Colonic mucosa (tissue), 4 donors: ENCODE measurements around the gene COX8A. TPM values are rescaled to one million over a fixed set of nuclear protein-coding genes. Genes with fewer than 3 reads are reported as not detected.

Source experiments
- DNase-seq: peaks from one replicate; pipeline ENCODE4 v3.0.0-alpha.2; 2020
- H3K27ac ChIP-seq: fragments of 200-600 bp; one replicate; pipeline ENCODE4 v1.8.0; 2021
- H3K27me3 ChIP-seq: fragments of 200-600 bp; one replicate; pipeline ENCODE4 v1.8.0; 2021
- H3K36me3 ChIP-seq: fragments of 200-600 bp; one replicate; pipeline ENCODE4 v1.8.0; 2021
- H3K4me1 ChIP-seq: fragments of 200-600 bp; one replicate; pipeline ENCODE4 v1.8.0; 2021; ENCODE audit warnings: mild to moderate bottlenecking
- H3K4me3 ChIP-seq: fragments of 200-600 bp; one replicate; pipeline ENCODE4 v1.8.0; 2021
- H3K9ac ChIP-seq, 2 donors: one replicate each; pipeline ENCODE4 v1.7.0; 2013; ENCODE audit warnings: control low read depth in 2 of 2, low read depth in 2 of 2, low read length in 2 of 2
- H3K9me3 ChIP-seq: fragments of 200-600 bp; one replicate; pipeline ENCODE4 v1.8.0; 2021
- intact Hi-C: fragments of 100-400 bp; cut with DNase I; formaldehyde crosslinking; loops from one replicate; pipeline ENCODE4 v1.14.1; 2022
- total RNA-seq, 2 donors: library from RNA; stranded (reverse); fragmentation: NEBNext Ultra II Directional in 1 of 2; extraction: Animal tissue kit (Norgen Biotek cat#: 25700) in 1 of 2; gene quantifications; one replicate each; pipeline ENCODE4 v1.2.1, GENCODE V29; 2021
- TF ChIP-seq, protein P1 (sequence below): fragments of 200-600 bp; IDR thresholded peaks from one replicate; pipeline ENCODE4 v1.8.0; 2022; ENCODE audit warnings: antibody characterized with exemption, mild to moderate bottlenecking
- donor health status: healthy.
- donor health status: DM: no; HTN: no; CAD: no.
- donor health status: DM: no; HTN: no; CAD: no.

COX8A gene
- total RNA-seq, 2 donors from 2014 or later, result 647 to 875 TPM

DNA sequence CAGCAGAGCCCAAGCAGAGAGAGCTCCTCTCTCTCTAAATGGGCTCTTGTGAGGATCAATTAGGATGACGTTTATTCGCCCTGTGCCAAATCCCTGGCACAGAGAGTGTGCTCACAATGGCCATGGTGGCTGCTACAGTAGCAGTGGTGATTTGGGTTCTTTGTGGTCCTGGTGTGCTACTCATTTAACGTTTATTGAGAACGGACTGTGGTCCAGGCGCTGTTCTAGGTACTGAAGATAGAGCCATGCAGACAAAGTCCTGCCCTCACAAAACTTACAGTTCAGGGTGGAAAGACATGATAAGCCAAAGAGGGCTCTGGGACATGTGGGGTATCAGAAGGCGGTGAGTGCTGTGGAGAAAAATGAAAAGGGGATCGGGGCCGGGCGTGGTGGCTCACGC is 17.1 kb downstream of the COX8A start:
- TF ChIP-seq, protein P1, sequence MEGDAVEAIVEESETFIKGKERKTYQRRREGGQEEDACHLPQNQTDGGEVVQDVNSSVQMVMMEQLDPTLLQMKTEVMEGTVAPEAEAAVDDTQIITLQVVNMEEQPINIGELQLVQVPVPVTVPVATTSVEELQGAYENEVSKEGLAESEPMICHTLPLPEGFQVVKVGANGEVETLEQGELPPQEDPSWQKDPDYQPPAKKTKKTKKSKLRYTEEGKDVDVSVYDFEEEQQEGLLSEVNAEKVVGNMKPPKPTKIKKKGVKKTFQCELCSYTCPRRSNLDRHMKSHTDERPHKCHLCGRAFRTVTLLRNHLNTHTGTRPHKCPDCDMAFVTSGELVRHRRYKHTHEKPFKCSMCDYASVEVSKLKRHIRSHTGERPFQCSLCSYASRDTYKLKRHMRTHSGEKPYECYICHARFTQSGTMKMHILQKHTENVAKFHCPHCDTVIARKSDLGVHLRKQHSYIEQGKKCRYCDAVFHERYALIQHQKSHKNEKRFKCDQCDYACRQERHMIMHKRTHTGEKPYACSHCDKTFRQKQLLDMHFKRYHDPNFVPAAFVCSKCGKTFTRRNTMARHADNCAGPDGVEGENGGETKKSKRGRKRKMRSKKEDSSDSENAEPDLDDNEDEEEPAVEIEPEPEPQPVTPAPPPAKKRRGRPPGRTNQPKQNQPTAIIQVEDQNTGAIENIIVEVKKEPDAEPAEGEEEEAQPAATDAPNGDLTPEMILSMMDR, result no peak
- Histone ChIP-seq H3K4me1 (peaks cover 6% of the 10 kb centered on the region), H3K4me3 (no peak overlapping the region), H3K9ac (no peak overlapping the region), H3K36me3 (no peaks in the 10 kb centered on the region), H3K9me3 (no peaks in the 10 kb centered on the region), H3K27me3 (no peaks in the 10 kb centered on the region), H3K27ac (no peak overlapping the region)
- intact Hi-C loops, result no loop called here
- DNase-seq, result no peak

DNA sequence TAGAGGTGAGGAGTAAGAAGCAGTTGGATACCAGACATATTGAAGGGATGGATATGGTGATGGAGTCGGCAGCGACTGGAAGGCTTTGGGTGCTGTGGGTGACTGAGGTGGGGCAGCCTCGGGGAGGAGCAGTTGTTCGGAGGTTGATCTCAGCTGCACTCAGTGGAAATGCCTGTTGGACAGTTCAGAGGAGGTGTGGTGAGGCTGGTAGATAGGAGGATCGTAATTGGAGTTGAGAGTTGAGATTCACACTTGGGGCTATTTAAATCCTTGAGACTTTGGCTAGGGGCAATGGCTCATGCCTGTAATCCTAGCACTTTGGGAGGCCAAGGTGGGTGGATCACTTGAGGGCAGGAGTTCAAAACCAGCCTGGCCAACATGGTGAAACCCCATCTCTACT is 18.7 kb downstream of the COX8A start:
- intact Hi-C loops, result no loop called here
- no peak for DNase-seq
- Histone ChIP-seq H3K27ac (no peak overlapping the region), H3K4me1 (no peaks in the 10 kb centered on the region), H3K9me3 (no peaks in the 10 kb centered on the region), H3K36me3 (peaks cover 11% of the 10 kb centered on the region), H3K9ac (no peak overlapping the region), H3K4me3 (no peak overlapping the region), H3K27me3 (no peaks in the 10 kb centered on the region)
- TF ChIP-seq, protein P1, result no peak

DNA sequence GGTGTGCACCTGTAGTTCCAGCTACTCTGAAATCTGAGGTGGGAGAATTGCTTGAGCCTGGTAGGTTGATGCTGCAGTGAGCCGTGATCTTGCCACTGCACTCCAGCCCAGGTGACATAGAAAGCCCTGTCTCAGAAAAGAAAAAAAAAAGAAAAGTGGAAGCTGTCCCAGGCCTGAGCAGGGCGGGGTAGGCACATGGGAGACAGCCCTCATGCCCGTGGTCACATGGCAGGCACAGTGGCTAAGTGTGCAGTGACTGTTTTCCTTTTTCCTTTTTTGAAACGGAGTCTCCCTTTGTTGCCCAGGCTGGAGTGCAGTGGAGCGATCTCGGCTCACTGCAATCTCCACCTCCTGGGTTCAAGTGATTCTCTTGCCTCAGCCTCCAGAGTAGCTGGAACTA is 19.6 kb downstream of the COX8A start:
- Histone ChIP-seq H3K9me3 (no peaks in the 10 kb centered on the region), H3K36me3 (peaks cover 11% of the 10 kb centered on the region), H3K9ac (no peak overlapping the region), H3K27me3 (no peaks in the 10 kb centered on the region), H3K4me3 (no peak overlapping the region), H3K27ac (no peak overlapping the region), H3K4me1 (no peaks in the 10 kb centered on the region)
- TF ChIP-seq, protein P1, result no peak
- DNase-seq, result no peak
- intact Hi-C loops, result no loop called here

GRCh38 chr11:63996512-63996911 is 22.1 kb downstream of the COX8A start:
- DNase-seq, result no peak
- Histone ChIP-seq H3K27me3 (no peaks in the 10 kb centered on the region), H3K36me3 (peaks cover 11% of the 10 kb centered on the region), H3K4me3 (no peak overlapping the region), H3K9me3 (no peaks in the 10 kb centered on the region), H3K9ac (no peak overlapping the region), H3K4me1 (peaks cover 9% of the 10 kb centered on the region), H3K27ac (no peak overlapping the region)
- TF ChIP-seq, protein P1, result no peak
- intact Hi-C loops, result no loop called here

DNA sequence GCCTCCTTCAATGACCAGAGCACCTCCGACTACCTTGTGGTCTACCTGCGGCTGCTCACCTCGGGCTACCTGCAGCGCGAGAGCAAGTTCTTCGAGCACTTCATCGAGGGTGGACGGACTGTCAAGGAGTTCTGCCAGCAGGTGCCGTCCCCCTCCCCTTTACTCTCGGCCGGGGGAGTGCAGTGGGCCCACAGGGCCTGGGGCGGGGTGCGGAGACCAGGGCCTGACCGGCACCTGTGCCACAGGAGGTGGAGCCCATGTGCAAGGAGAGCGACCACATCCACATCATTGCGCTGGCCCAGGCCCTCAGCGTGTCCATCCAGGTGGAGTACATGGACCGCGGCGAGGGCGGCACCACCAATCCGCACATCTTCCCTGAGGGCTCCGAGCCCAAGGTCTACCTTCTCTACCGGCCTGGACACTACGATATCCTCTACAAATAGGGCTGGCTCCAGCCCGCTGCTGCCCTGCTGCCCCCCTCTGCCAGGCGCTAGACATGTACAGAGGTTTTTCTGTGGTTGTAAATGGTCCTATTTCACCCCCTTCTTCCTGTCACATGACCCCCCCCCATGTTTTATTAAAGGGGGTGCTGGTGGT is 22.8 kb downstream of the COX8A start:
- TF ChIP-seq, protein P1, result no peak
- Histone ChIP-seq H3K36me3 (peaks cover 11% of the 10 kb centered on the region), H3K4me1 (peaks cover 9% of the 10 kb centered on the region), H3K9ac (no peak overlapping the region), H3K27me3 (no peaks in the 10 kb centered on the region), H3K4me3 (no peak overlapping the region), H3K9me3 (no peaks in the 10 kb centered on the region), H3K27ac (no peak overlapping the region)
- intact Hi-C loops, result no loop called here
- DNase-seq, result no peak
